GM18508 (cell line): ENCODE measurements around the gene ZSCAN30.
"Not testable (repeated sequence)": the region's sequence is repeated elsewhere in the genome, so short reads cannot be mapped to it uniquely, and the experiment has no call there.

ENCODE experiments used
- ATAC-seq: cut with Tn5 transposase; IDR thresholded peaks from one replicate; pipeline ENCODE4 v1.9.1; 2021; ENCODE audit warnings: moderate number of reproducible peaks; ENCODE audit not compliant: insufficient read depth, unreplicated experiment

The ZSCAN30 gene

GRCh38 chr18:35241448-35241804 lies 48.6 kb downstream of the ZSCAN30 start:
- no peak for ATAC-seq

- peak; percentile 89 for ATAC-seq
Observed at GRCh38 chr18:35240664-35241447, 49.2 kb downstream of the ZSCAN30 start, which contains the start of gene ZNF397. Gene ZNF397, plus strand, starts transcription at chr18:35241034. Its CDS starts 1,437 bp downstream, at chr18:35242471.

- no peak for ATAC-seq
Observed at GRCh38 chr18:35239314-35239713, 50.7 kb downstream of the ZSCAN30 start.

GRCh38 chr18:35236571-35237363 lies 53.3 kb downstream of the ZSCAN30 start:
- no peak for ATAC-seq

GRCh38 chr18:35231052-35231451 lies 59.0 kb downstream of the ZSCAN30 start:
- ATAC-seq, result no peak

GRCh38 chr18:35227254-35227653 lies 62.8 kb downstream of the ZSCAN30 start:
- ATAC-seq, result no peak

- ATAC-seq, result no peak
Observed at GRCh38 chr18:35223797-35224196, 66.2 kb downstream of the ZSCAN30 start.

GRCh38 chr18:35220424-35220823 lies 69.6 kb downstream of the ZSCAN30 start:
- no peak for ATAC-seq

- not testable (repeated sequence) for ATAC-seq
Observed at GRCh38 chr18:35219331-35219730, 70.7 kb downstream of the ZSCAN30 start.

- ATAC-seq, result not testable (repeated sequence)
Observed at GRCh38 chr18:35216611-35217010, 73.4 kb downstream of the ZSCAN30 start.

GRCh38 chr18:35215026-35215425 lies 75.0 kb downstream of the ZSCAN30 start:
- no peak for ATAC-seq

- ATAC-seq, result not testable (repeated sequence)
Observed at GRCh38 chr18:35205746-35206458, 84.1 kb downstream of the ZSCAN30 start.

- no peak for ATAC-seq
Observed at GRCh38 chr18:35205199-35205712, 84.8 kb downstream of the ZSCAN30 start.

- ATAC-seq, result no peak
Observed at GRCh38 chr18:35203067-35203466, 87.0 kb downstream of the ZSCAN30 start.

GRCh38 chr18:35201256-35201931 lies 88.6 kb downstream of the ZSCAN30 start:
- no peak for ATAC-seq
